ENCODE measurements around the gene RAB6B. TPM values are rescaled to one million over a fixed set of nuclear protein-coding genes. Genes with fewer than 3 reads are reported as not detected.
"Not testable (repeated sequence)": the region's sequence is repeated elsewhere in the genome, so short reads cannot be mapped to it uniquely, and the experiment has no call there.

RAB6B gene
- polyA plus RNA-seq, 1 donor (not counting 4 experiments of a cell fraction or from before 2014, with no cell fraction given): 2.2 TPM

GRCh38 chr3:133781570-133781969 lies 114.1 kb downstream of the RAB6B start:
- Histone ChIP-seq H3K4me1 (ENCODE audit: control insufficient read depth, extremely low read depth, insufficient read depth, low read length) (peaks cover 3% of the 10 kb centered on the region), H3K4me3 (ENCODE audit: control insufficient read depth in 2 of 3, extremely low read depth in 1 of 3, insufficient read depth in 2 of 3, low read depth in 1 of 3, low read length in 3 of 3) (no peak overlapping the region), H3K4me2 (ENCODE audit: control insufficient read depth, extremely low read depth, insufficient read depth, low read depth, low read length) (no peak overlapping the region), H2AFZ (ENCODE audit: control insufficient read depth, low read length) (no peak overlapping the region), H3K36me3 (ENCODE audit: control insufficient read depth in 2 of 2, extremely low read depth in 1 of 2, insufficient read depth in 2 of 2, low read length in 2 of 2) (no peaks in the 10 kb centered on the region), H3K79me2 (ENCODE audit: control insufficient read depth, insufficient read depth, low read length) (no peaks in the 10 kb centered on the region), H3K27ac (ENCODE audit: control insufficient read depth, insufficient read depth, low read length) (no peak overlapping the region), H3K9me3 (ENCODE audit: control insufficient read depth, low read depth, low read length) (no peaks in the 10 kb centered on the region), H3K27me3 (ENCODE audit: control insufficient read depth, extremely low read depth, insufficient read depth, low read length) (peaks cover 9% of the 10 kb centered on the region), H3K9ac (ENCODE audit: control insufficient read depth, extremely low read depth, insufficient read depth, low read length) (no peak overlapping the region), H4K20me1 (ENCODE audit: control insufficient read depth, extremely low read depth, insufficient read depth, low read length) (no peaks in the 10 kb centered on the region), H3K9me1 (ENCODE audit: control insufficient read depth, extremely low read depth, insufficient read depth, low read length) (no peaks in the 10 kb centered on the region)
- DNase-seq (ENCODE audit: low read depth, low spot score) (no peak), FAIRE-seq (no peak)
- dilution Hi-C loops (cut with MboI; ENCODE audit: extremely low pct_ligation_motif_present, low sequenced_read_pairs): no loop called here
- TF ChIP-seq EZH2 (IDR thresholded peaks at IDR 0.05; ENCODE audit: low read length) (no peak), CTCF (optimal IDR thresholded peaks at IDR 0.05 in 1 of 3, IDR thresholded peaks at IDR 0.05 in 1 of 3, conservative IDR thresholded peaks at IDR 0.05 in 1 of 3; ENCODE audit: extremely low read depth in 1 of 3, insufficient read depth in 2 of 3, low read length in 3 of 3) (no peak)

GRCh38 chr3:133780756-133781155 lies 114.9 kb downstream of the RAB6B start:
- H3K4me2 ChIP-seq (ENCODE audit: control insufficient read depth, extremely low read depth, insufficient read depth, low read depth, low read length); H3K27ac ChIP-seq (ENCODE audit: control insufficient read depth, insufficient read depth, low read length); H3K9me3 ChIP-seq (ENCODE audit: control insufficient read depth, low read depth, low read length); H3K4me3 ChIP-seq (ENCODE audit: control insufficient read depth in 2 of 3, extremely low read depth in 1 of 3, insufficient read depth in 2 of 3, low read depth in 1 of 3, low read length in 3 of 3); DNase-seq (ENCODE audit: low read depth, low spot score); H3K9ac ChIP-seq (ENCODE audit: control insufficient read depth, extremely low read depth, insufficient read depth, low read length); H3K4me1 ChIP-seq (ENCODE audit: control insufficient read depth, extremely low read depth, insufficient read depth, low read length); H4K20me1 ChIP-seq (ENCODE audit: control insufficient read depth, extremely low read depth, insufficient read depth, low read length); H3K27me3 ChIP-seq (ENCODE audit: control insufficient read depth, extremely low read depth, insufficient read depth, low read length); H3K36me3 ChIP-seq (ENCODE audit: control insufficient read depth in 2 of 2, extremely low read depth in 1 of 2, insufficient read depth in 2 of 2, low read length in 2 of 2); dilution Hi-C loops (cut with MboI; ENCODE audit: extremely low pct_ligation_motif_present, low sequenced_read_pairs); H3K79me2 ChIP-seq (ENCODE audit: control insufficient read depth, insufficient read depth, low read length); H2AFZ ChIP-seq (ENCODE audit: control insufficient read depth, low read length); FAIRE-seq; H3K9me1 ChIP-seq (ENCODE audit: control insufficient read depth, extremely low read depth, insufficient read depth, low read length): not testable (repeated sequence)

GRCh38 chr3:133779626-133780203 lies 116.0 kb downstream of the RAB6B start:
- Histone ChIP-seq H3K36me3 (ENCODE audit: control insufficient read depth in 2 of 2, extremely low read depth in 1 of 2, insufficient read depth in 2 of 2, low read length in 2 of 2) (no peaks in the 10 kb centered on the region), H2AFZ (ENCODE audit: control insufficient read depth, low read length) (no peak overlapping the region), H3K4me2 (ENCODE audit: control insufficient read depth, extremely low read depth, insufficient read depth, low read depth, low read length) (no peak overlapping the region), H3K79me2 (ENCODE audit: control insufficient read depth, insufficient read depth, low read length) (no peaks in the 10 kb centered on the region), H3K9me3 (ENCODE audit: control insufficient read depth, low read depth, low read length) (no peaks in the 10 kb centered on the region), H4K20me1 (ENCODE audit: control insufficient read depth, extremely low read depth, insufficient read depth, low read length) (no peaks in the 10 kb centered on the region), H3K4me1 (ENCODE audit: control insufficient read depth, extremely low read depth, insufficient read depth, low read length) (peaks cover 3% of the 10 kb centered on the region), H3K27ac (ENCODE audit: control insufficient read depth, insufficient read depth, low read length) (no peak overlapping the region), H3K27me3 (ENCODE audit: control insufficient read depth, extremely low read depth, insufficient read depth, low read length) (peaks cover 9% of the 10 kb centered on the region), H3K4me3 (ENCODE audit: control insufficient read depth in 2 of 3, extremely low read depth in 1 of 3, insufficient read depth in 2 of 3, low read depth in 1 of 3, low read length in 3 of 3) (no peak overlapping the region), H3K9me1 (ENCODE audit: control insufficient read depth, extremely low read depth, insufficient read depth, low read length) (no peaks in the 10 kb centered on the region), H3K9ac (ENCODE audit: control insufficient read depth, extremely low read depth, insufficient read depth, low read length) (no peak overlapping the region)
- DNase-seq (ENCODE audit: low read depth, low spot score): no peak
- no peak for TF ChIP-seq EZH2 (IDR thresholded peaks at IDR 0.05; ENCODE audit: low read length)
- no peak for TF ChIP-seq CTCF (optimal IDR thresholded peaks at IDR 0.05 in 1 of 3, IDR thresholded peaks at IDR 0.05 in 1 of 3, conservative IDR thresholded peaks at IDR 0.05 in 1 of 3; ENCODE audit: extremely low read depth in 1 of 3, insufficient read depth in 2 of 3, low read length in 3 of 3)
- dilution Hi-C loops (cut with MboI; ENCODE audit: extremely low pct_ligation_motif_present, low sequenced_read_pairs): no loop called here
- no peak for FAIRE-seq
